Hepatocyte (in vitro differentiated cells): ENCODE measurements around the gene ZNF830.

Source experiments
- CTCF ChIP-seq: fragments of 200-600 bp; sonication (generic); IDR thresholded peaks from 2 replicates; pipeline ENCODE4 v1.5.1; 2016; ENCODE audit warnings: antibody characterized with exemption, mild to moderate bottlenecking; ENCODE audit not compliant: poor library complexity
- EZH2 ChIP-seq: fragments of 200-600 bp; sonication (generic); IDR thresholded peaks from 2 replicates; pipeline ENCODE4 v1.6.1; 2016; ENCODE audit warnings: antibody characterized with exemption, mild to moderate bottlenecking, borderline replicate concordance
- EZH2phosphoT487 ChIP-seq: fragments of 200-600 bp; sonication (generic); IDR thresholded peaks from one replicate; pipeline ENCODE4 v1.6.1; 2018; ENCODE audit warnings: antibody characterized with exemption, mild to moderate bottlenecking, low read depth, moderate library complexity; ENCODE audit not compliant: unreplicated experiment, severe bottlenecking

DNA sequence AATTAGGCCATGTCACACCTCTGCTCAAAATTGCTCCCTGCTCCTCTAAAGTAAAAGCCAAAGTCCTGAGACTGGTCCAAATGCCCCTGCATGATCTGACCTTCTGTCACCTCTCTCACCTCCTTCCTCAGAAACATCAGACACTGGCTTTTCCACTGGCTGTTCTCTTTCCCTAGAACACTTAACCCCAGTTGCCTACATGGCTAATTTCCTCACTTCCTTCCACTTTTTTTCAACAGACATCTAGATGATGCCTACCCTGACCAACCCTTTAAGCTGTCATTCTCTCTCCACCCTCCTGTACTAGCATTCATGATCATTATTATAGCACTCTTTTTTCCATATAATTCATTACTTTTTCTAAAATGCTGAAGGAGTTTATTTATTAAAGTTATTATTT is 31.1 kb upstream of the ZNF830 start:
- TF ChIP-seq CTCF (no peak), EZH2 (no peak), EZH2phosphoT487 (no peak)
